ENCODE measurements around the gene SLAIN2. TPM values are rescaled to one million over a fixed set of nuclear protein-coding genes. Genes with fewer than 3 reads are reported as not detected.

SLAIN2 gene
- total RNA-seq, 1 donor from 2014 or later, result 47.6 TPM

GRCh38 chr4:48346594-48346993 is 5.3 kb downstream of the SLAIN2 start:
- H3K36me3 Mint-ChIP-seq (ENCODE audit: low read depth), result peaks cover under 1% of the 10 kb centered on the region
- peaks cover 64% of the 10 kb centered on the region for H3K4me1 Mint-ChIP-seq
- H3K27ac Mint-ChIP-seq (ENCODE audit: unreplicated experiment), result no peak overlapping the region
- DNase-seq (ENCODE audit: low read depth, low spot score), result no peak
- no peak for TF ChIP-seq CTCF (conservative IDR thresholded peaks at IDR 0.05)
- H3K4me3 Mint-ChIP-seq, result peak overlapping the region; percentile 32
- H3K9me3 Mint-ChIP-seq, result no peaks in the 10 kb centered on the region
- H3K27me3 Mint-ChIP-seq (ENCODE audit: low read depth), result no peaks in the 10 kb centered on the region

GRCh38 chr4:48347282-48347921 is 6.1 kb downstream of the SLAIN2 start:
- Mint-ChIP-seq H3K27ac (ENCODE audit: unreplicated experiment) (no peak overlapping the region), H3K4me3 (peak overlapping the region; percentile 4), H3K36me3 (ENCODE audit: low read depth) (peaks cover 3% of the 10 kb centered on the region), H3K27me3 (ENCODE audit: low read depth) (no peaks in the 10 kb centered on the region), H3K4me1 (peaks cover 60% of the 10 kb centered on the region), H3K9me3 (no peaks in the 10 kb centered on the region)
- DNase-seq (ENCODE audit: low read depth, low spot score), result no peak
- no peak for TF ChIP-seq CTCF (conservative IDR thresholded peaks at IDR 0.05)

GRCh38 chr4:48350871-48351270 is 9.5 kb downstream of the SLAIN2 start:
- no peak overlapping the region for H3K27ac Mint-ChIP-seq (ENCODE audit: unreplicated experiment)
- no peaks in the 10 kb centered on the region for H3K9me3 Mint-ChIP-seq
- no peak for TF ChIP-seq CTCF (conservative IDR thresholded peaks at IDR 0.05)
- no peaks in the 10 kb centered on the region for H3K27me3 Mint-ChIP-seq (ENCODE audit: low read depth)
- H3K4me1 Mint-ChIP-seq, result peaks cover 29% of the 10 kb centered on the region
- H3K4me3 Mint-ChIP-seq, result no peak overlapping the region
- peaks cover 7% of the 10 kb centered on the region for H3K36me3 Mint-ChIP-seq (ENCODE audit: low read depth)
- DNase-seq (ENCODE audit: low read depth, low spot score), result no peak

- no peak overlapping the region for H3K27ac Mint-ChIP-seq (ENCODE audit: unreplicated experiment)
- H3K4me3 Mint-ChIP-seq, result no peak overlapping the region
- H3K4me1 Mint-ChIP-seq, result peaks cover 19% of the 10 kb centered on the region
- no peak for DNase-seq (ENCODE audit: low read depth, low spot score)
- no peaks in the 10 kb centered on the region for H3K9me3 Mint-ChIP-seq
- H3K36me3 Mint-ChIP-seq (ENCODE audit: low read depth), result peaks cover 7% of the 10 kb centered on the region
- no peak for TF ChIP-seq CTCF (conservative IDR thresholded peaks at IDR 0.05)
- no peaks in the 10 kb centered on the region for H3K27me3 Mint-ChIP-seq (ENCODE audit: low read depth)
These were observed 11.5 kb downstream of the SLAIN2 start for GRCh38 chr4:48352793-48353192.

- peaks cover 12% of the 10 kb centered on the region for H3K36me3 Mint-ChIP-seq (ENCODE audit: low read depth)
- peaks cover 12% of the 10 kb centered on the region for H3K4me1 Mint-ChIP-seq
- no peak overlapping the region for H3K27ac Mint-ChIP-seq (ENCODE audit: unreplicated experiment)
- no peak overlapping the region for H3K4me3 Mint-ChIP-seq
- H3K27me3 Mint-ChIP-seq (ENCODE audit: low read depth), result no peaks in the 10 kb centered on the region
- no peak for TF ChIP-seq CTCF (conservative IDR thresholded peaks at IDR 0.05)
- no peaks in the 10 kb centered on the region for H3K9me3 Mint-ChIP-seq
- no peak for DNase-seq (ENCODE audit: low read depth, low spot score)
These were observed 15.0 kb downstream of the SLAIN2 start for GRCh38 chr4:48356355-48356754.

Data from neural crest cell (in vitro differentiated cells).